ENCODE data around the gene IL1RL2. TPM values are rescaled to one million over a fixed set of nuclear protein-coding genes. Genes with fewer than 3 reads are reported as not detected.

Gene IL1RL2
- total RNA-seq, 1 donor = 1.7 TPM

GRCh38 chr2:102226612-102227391 is 40.0 kb downstream of the IL1RL2 start:
- DNase-seq (ENCODE audit: low read depth) = peak; percentile 24
- no peak overlapping the region for H3K4me3 ChIP-seq (ENCODE audit: low read depth, low read length)
- TF ChIP-seq CTCF (IDR thresholded peaks at IDR 0.05; ENCODE audit: insufficient read depth, low read length) = no peak

GRCh38 chr2:102229141-102229769 is 42.4 kb downstream of the IL1RL2 start:
- no peak for TF ChIP-seq CTCF (IDR thresholded peaks at IDR 0.05; ENCODE audit: insufficient read depth, low read length)
- peak; percentile 11 for DNase-seq (ENCODE audit: low read depth)

GRCh38 chr2:102230410-102230909 is 43.6 kb downstream of the IL1RL2 start:
- H3K4me3 ChIP-seq (ENCODE audit: low read depth, low read length) = no peak overlapping the region
- DNase-seq (ENCODE audit: low read depth) = no peak
- no peak for TF ChIP-seq CTCF (IDR thresholded peaks at IDR 0.05; ENCODE audit: insufficient read depth, low read length)

More at GRCh38 chr2:102229141-102229769, 42.4 kb downstream of the IL1RL2 start:
- H3K4me3 ChIP-seq (ENCODE audit: low read depth, low read length) = no peak overlapping the region

GRCh38 chr2:102233132-102233884 is 46.5 kb downstream of the IL1RL2 start:
- no peak for DNase-seq (ENCODE audit: low read depth)
- no peak overlapping the region for H3K4me3 ChIP-seq (ENCODE audit: low read depth, low read length)
- TF ChIP-seq CTCF (IDR thresholded peaks at IDR 0.05; ENCODE audit: insufficient read depth, low read length) = no peak

- no peak overlapping the region for H3K4me3 ChIP-seq (ENCODE audit: low read depth, low read length)
- no peak for DNase-seq (ENCODE audit: low read depth)
- no peak for TF ChIP-seq CTCF (IDR thresholded peaks at IDR 0.05; ENCODE audit: insufficient read depth, low read length)
These were observed 48.2 kb downstream of the IL1RL2 start for GRCh38 chr2:102235042-102235473.

- no peak for DNase-seq (ENCODE audit: low read depth)
- H3K4me3 ChIP-seq (ENCODE audit: low read depth, low read length) = no peak overlapping the region
- TF ChIP-seq CTCF (IDR thresholded peaks at IDR 0.05; ENCODE audit: insufficient read depth, low read length) = peak; percentile 23
These were observed 48.7 kb downstream of the IL1RL2 start for GRCh38 chr2:102235491-102235890.
